HL-60 (cell line): ENCODE measurements around the gene DPH3.

Experiments used
- DNase-seq, 2 experiments: peaks; one replicate each; pipeline ENCODE4 v3.0.0-alpha.2; 2010 to 2020; ENCODE audit warnings: low read depth in 1 of 2, low spot score in 1 of 2
- H3K27ac ChIP-seq: fragments of 250-450 bp; sonication (Bioruptor Pico); replicated peaks from 2 replicates; pipeline ENCODE4 v1.5.1; 2020; ENCODE audit warnings: mild to moderate bottlenecking, moderate library complexity
- H3K27me3 ChIP-seq: fragments of 250-450 bp; sonication (Bioruptor Pico); 2 replicates; pipeline ENCODE4 v1.5.1; 2021; ENCODE audit warnings: mild to moderate bottlenecking, moderate library complexity; ENCODE audit not compliant: insufficient read depth, poor library complexity, severe bottlenecking
- H3K4me3 ChIP-seq: replicated peaks from 2 replicates; pipeline ENCODE4 v1.5.1; 2011; ENCODE audit warnings: mild to moderate bottlenecking, control low read depth, low read length; ENCODE audit not compliant: insufficient read depth
- GABPA ChIP-seq: IDR thresholded peaks from 2 replicates; pipeline ENCODE4 v1.6.1; 2012; ENCODE audit warnings: low read depth
- POLR2AphosphoS5 ChIP-seq: IDR thresholded peaks from 2 replicates; pipeline ENCODE4 v1.6.1; 2012; ENCODE audit warnings: low read depth
- REST ChIP-seq: IDR thresholded peaks from 2 replicates; pipeline ENCODE4 v1.6.1; 2012; ENCODE audit warnings: low read depth; ENCODE audit not compliant: insufficient replicate concordance
- SPI1 ChIP-seq: IDR thresholded peaks from 2 replicates; pipeline ENCODE4 v1.6.1; 2012; ENCODE audit warnings: low read depth, mild to moderate bottlenecking, borderline replicate concordance
- TF ChIP-seq, protein P1 (sequence below): IDR thresholded peaks from one replicate; pipeline ENCODE4 v1.5.1; 2011; ENCODE audit warnings: low read length, control low read depth, inconsistent platforms; ENCODE audit not compliant: insufficient read depth

Gene DPH3

GRCh38 chr3:16245609-16246008 is 19.1 kb downstream of the DPH3 start:
- Histone ChIP-seq H3K27me3 (no peaks in the 10 kb centered on the region), H3K27ac (no peak overlapping the region), H3K4me3 (no peak overlapping the region)
- TF ChIP-seq, protein P1, sequence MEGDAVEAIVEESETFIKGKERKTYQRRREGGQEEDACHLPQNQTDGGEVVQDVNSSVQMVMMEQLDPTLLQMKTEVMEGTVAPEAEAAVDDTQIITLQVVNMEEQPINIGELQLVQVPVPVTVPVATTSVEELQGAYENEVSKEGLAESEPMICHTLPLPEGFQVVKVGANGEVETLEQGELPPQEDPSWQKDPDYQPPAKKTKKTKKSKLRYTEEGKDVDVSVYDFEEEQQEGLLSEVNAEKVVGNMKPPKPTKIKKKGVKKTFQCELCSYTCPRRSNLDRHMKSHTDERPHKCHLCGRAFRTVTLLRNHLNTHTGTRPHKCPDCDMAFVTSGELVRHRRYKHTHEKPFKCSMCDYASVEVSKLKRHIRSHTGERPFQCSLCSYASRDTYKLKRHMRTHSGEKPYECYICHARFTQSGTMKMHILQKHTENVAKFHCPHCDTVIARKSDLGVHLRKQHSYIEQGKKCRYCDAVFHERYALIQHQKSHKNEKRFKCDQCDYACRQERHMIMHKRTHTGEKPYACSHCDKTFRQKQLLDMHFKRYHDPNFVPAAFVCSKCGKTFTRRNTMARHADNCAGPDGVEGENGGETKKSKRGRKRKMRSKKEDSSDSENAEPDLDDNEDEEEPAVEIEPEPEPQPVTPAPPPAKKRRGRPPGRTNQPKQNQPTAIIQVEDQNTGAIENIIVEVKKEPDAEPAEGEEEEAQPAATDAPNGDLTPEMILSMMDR: no peak
- TF ChIP-seq POLR2AphosphoS5: no peak
- TF ChIP-seq REST: no peak
- no peak for TF ChIP-seq SPI1
- no peak for TF ChIP-seq GABPA
- DNase-seq: no peak

DNA sequence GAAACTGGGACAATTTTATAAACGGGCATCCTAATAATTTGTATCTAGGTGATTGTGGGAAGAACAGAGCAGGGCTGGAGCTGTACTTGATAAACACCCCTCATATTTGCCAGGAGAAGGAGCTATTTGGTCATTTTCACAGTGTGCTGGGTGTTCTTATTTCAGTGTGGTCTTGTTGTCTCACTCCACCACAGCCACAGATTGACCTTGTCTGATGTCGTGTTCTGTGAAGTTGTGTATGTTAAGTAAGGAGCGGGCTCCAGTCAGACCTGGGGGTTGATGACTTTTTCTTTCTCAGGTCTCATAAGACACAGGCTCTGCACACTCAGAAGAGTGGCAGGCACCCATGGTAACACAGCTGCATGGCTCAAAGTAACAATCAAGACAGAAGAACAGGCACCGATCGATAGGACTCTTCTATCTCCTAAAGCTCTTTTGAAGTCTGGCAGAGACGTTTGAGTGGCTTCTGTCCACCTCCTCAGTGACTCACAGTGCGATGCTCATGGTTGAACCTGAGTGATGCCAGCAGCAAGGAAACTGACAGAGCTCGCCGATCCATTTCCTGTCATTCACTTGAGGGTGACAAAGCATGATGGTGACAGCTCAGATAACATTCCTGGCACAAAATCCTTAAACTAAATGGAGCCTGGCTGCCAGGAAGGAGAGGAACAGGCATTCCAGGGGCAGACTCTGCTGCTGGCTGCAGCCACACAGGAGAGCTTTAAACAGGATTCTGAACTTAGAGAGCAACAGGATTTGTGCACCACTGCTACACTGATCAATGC is 20.8 kb downstream of the DPH3 start:
- DNase-seq: no peak
- Histone ChIP-seq H3K27ac (no peak overlapping the region), H3K27me3 (no peaks in the 10 kb centered on the region), H3K4me3 (no peak overlapping the region)
- TF ChIP-seq REST (no peak), POLR2AphosphoS5 (no peak), GABPA (no peak), SPI1 (no peak)
- TF ChIP-seq, protein P1: no peak

- TF ChIP-seq, protein P1: no peak
- TF ChIP-seq POLR2AphosphoS5 (no peak), REST (no peak), GABPA (no peak), SPI1 (no peak)
- DNase-seq: no peak
- H3K4me3 ChIP-seq: no peak overlapping the region
- no peaks in the 10 kb centered on the region for H3K27me3 ChIP-seq
- H3K27ac ChIP-seq: no peak overlapping the region
Measured at GRCh38 chr3:16242177-16242576, 22.6 kb downstream of the DPH3 start.
